ENCODE results near the gene SPA17. TPM values are rescaled to one million over a fixed set of nuclear protein-coding genes. Genes with fewer than 3 reads are reported as not detected.

Gene SPA17
- total RNA-seq, 1 experiment from 2014 or later: 5.4 TPM

- no peak overlapping the region for H3K4me3 Mint-ChIP-seq (ENCODE audit: low read depth, unreplicated experiment)
- no peaks in the 10 kb centered on the region for H3K9me3 Mint-ChIP-seq (ENCODE audit: low read depth, unreplicated experiment)
- BruUV-seq (replicated peaks): no TSS peak
- H3K27ac Mint-ChIP-seq (ENCODE audit: unreplicated experiment): no peak overlapping the region
- peaks cover 18% of the 10 kb centered on the region for H3K36me3 Mint-ChIP-seq (ENCODE audit: insufficient read depth, unreplicated experiment)
- H3K4me1 Mint-ChIP-seq (ENCODE audit: low read depth, unreplicated experiment): no peaks in the 10 kb centered on the region
- CTCF ChIA-PET: no interaction called here
- no peak for DNase-seq
- intact Hi-C loops (cut with micrococcal nuclease; ENCODE audit: unreplicated experiment): no loop called here
- no peak for TF ChIP-seq CTCF (IDR thresholded peaks at IDR 0.05; ENCODE audit: unreplicated experiment)
- no peaks in the 10 kb centered on the region for H3K27me3 Mint-ChIP-seq (ENCODE audit: unreplicated experiment)
These were observed 3.0 kb upstream of the SPA17 start for GRCh38 chr11:124670732-124671131.

DNA sequence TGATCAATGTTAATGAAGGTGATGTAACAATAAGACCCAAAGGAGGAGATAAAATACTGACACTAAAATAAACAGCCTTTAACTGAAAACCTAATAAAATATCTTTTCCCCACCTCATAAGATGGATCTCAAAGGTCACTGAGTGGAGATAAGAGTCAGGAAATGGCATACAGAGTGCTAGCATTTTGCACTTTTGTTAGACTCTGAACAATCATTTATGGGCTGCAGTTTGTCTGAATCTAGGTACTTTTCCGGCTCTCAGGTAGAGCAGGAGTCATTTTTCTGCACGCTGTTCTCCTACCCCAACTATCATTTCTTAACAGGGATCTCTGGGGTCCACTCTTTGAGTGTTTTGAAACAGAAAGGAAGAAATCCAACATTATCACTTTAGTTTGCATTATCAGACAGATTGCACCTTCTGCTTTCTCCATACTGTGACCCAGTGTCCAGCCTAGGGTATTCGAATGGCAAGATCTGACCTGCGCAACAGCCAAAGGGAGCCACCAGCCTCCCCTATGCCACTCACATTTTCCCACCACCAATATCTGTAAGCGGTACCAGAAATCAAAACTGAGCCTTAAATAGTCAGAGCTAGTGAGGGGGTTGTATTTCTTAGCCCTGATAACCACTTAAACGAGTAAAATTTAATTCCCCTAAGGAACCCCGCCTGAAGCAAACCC, 1.0 kb upstream of the SPA17 start:
- Mint-ChIP-seq H3K27ac (ENCODE audit: unreplicated experiment) (no peak overlapping the region), H3K27me3 (ENCODE audit: unreplicated experiment) (no peaks in the 10 kb centered on the region), H3K9me3 (ENCODE audit: low read depth, unreplicated experiment) (no peaks in the 10 kb centered on the region), H3K36me3 (ENCODE audit: insufficient read depth, unreplicated experiment) (peaks cover 18% of the 10 kb centered on the region), H3K4me1 (ENCODE audit: low read depth, unreplicated experiment) (no peaks in the 10 kb centered on the region), H3K4me3 (ENCODE audit: low read depth, unreplicated experiment) (peak overlapping the region; percentile 74)
- CTCF ChIA-PET: interaction anchor here (1.0 to 1.6 kb wide), 2 partner anchors 67 to 86 kb away, joined by 3 to 5 read pairs; partner anchors contain the start of gene NRGN
- DNase-seq: no peak
- TF ChIP-seq CTCF (IDR thresholded peaks at IDR 0.05; ENCODE audit: unreplicated experiment): no peak
- intact Hi-C loops (cut with micrococcal nuclease; ENCODE audit: unreplicated experiment): no loop called here
- BruUV-seq (replicated peaks): no TSS peak

- CTCF ChIA-PET: interaction anchor here (0.6 to 1.6 kb wide), 6 partner anchors 85 to 1043 kb away, joined by 3 to 5 read pairs (median 4); no protein-coding TSS in a partner anchor
- Mint-ChIP-seq H3K36me3 (ENCODE audit: insufficient read depth, unreplicated experiment) (peaks cover 18% of the 10 kb centered on the region), H3K27ac (ENCODE audit: unreplicated experiment) (peak overlapping the region; percentile 81), H3K9me3 (ENCODE audit: low read depth, unreplicated experiment) (no peaks in the 10 kb centered on the region), H3K27me3 (ENCODE audit: unreplicated experiment) (no peaks in the 10 kb centered on the region), H3K4me1 (ENCODE audit: low read depth, unreplicated experiment) (no peaks in the 10 kb centered on the region), H3K4me3 (ENCODE audit: low read depth, unreplicated experiment) (peak overlapping the region; percentile 74)
- BruUV-seq (replicated peaks): TSS peak; percentile 64
- DNase-seq: no peak
- intact Hi-C loops (cut with micrococcal nuclease; ENCODE audit: unreplicated experiment): no loop called here
- TF ChIP-seq CTCF (IDR thresholded peaks at IDR 0.05; ENCODE audit: unreplicated experiment): no peak
These were observed 439 bp downstream of the SPA17 start for GRCh38 chr11:124674168-124674517.

DNA sequence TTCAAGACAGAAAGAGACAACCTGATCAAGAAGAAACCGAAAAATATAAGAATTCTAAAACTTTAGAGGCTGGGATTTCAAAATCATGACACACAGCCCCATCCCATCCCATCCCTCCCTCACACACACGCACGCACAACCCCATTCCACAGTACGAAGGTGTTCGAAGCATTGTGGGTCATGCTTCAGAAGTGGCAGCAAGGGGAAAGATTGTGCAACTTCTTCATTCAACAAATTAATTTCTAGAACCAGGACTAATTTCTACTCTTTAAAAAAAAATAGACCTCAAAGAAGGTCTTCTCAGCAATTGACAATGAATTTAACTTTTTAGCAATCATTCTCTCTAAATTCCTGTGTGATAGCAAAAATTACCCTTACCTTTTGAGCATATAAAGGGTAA, 867 bp downstream of the SPA17 start:
- no peak for TF ChIP-seq CTCF (IDR thresholded peaks at IDR 0.05; ENCODE audit: unreplicated experiment)
- Mint-ChIP-seq H3K4me3 (ENCODE audit: low read depth, unreplicated experiment) (peak overlapping the region; percentile 74), H3K4me1 (ENCODE audit: low read depth, unreplicated experiment) (no peaks in the 10 kb centered on the region), H3K27me3 (ENCODE audit: unreplicated experiment) (no peaks in the 10 kb centered on the region), H3K27ac (ENCODE audit: unreplicated experiment) (peak overlapping the region; percentile 81), H3K9me3 (ENCODE audit: low read depth, unreplicated experiment) (no peaks in the 10 kb centered on the region), H3K36me3 (ENCODE audit: insufficient read depth, unreplicated experiment) (peaks cover 18% of the 10 kb centered on the region)
- intact Hi-C loops (cut with micrococcal nuclease; ENCODE audit: unreplicated experiment): no loop called here
- DNase-seq: no peak
- BruUV-seq (replicated peaks): no TSS peak
- CTCF ChIA-PET: no interaction called here
